ENCODE data around the gene XRCC4. TPM values are rescaled to one million over a fixed set of nuclear protein-coding genes. Genes with fewer than 3 reads are reported as not detected.

Gene XRCC4
- total RNA-seq (2022; extraction: Qiagen RNA extraction; ENCODE audit: low read depth): 8.3 to 15.5 TPM (median 11.1 TPM) in 5 replicates

GRCh38 chr5:83076742-83077661 is at the start of gene XRCC4, which contains the start of gene TMEM167A:
Gene XRCC4, plus strand, starts transcription at chr5:83077547. Its CDS starts 27,373 bp downstream, at chr5:83104920.
Gene TMEM167A, minus strand, starts transcription at chr5:83077394. Its CDS starts 71 bp downstream, at chr5:83077323.

Other genes starting within 250 kb of the XRCC4 start
- 59.7 to 80.0 TPM (median 70.0 TPM) in 5 replicates for gene TMEM167A, start 153 bp upstream of the XRCC4 start, total RNA-seq (2022; extraction: Qiagen RNA extraction; ENCODE audit: low read depth)

All from A549 treated with ZK216348 at 1 μM for 4 hours (cell line).